HG03139 (cell line): Measurements from ENCODE around the gene TMCC1.
"Not testable (repeated sequence)": the region's sequence is repeated elsewhere in the genome, so short reads cannot be mapped to it uniquely, and the experiment has no call there.

Experiments used
- ATAC-seq: cut with Tn5 transposase; IDR thresholded peaks from one replicate; pipeline ENCODE4 v1.9.1; 2021; ENCODE audit not compliant: unreplicated experiment

The TMCC1 gene

GRCh38 chr3:129893581-129894070 is at the start of gene TMCC1:
TSS of gene TMCC1 (minus strand) at chr3:129893711.
- peak; percentile 77 for ATAC-seq

- no peak for ATAC-seq
Observed at GRCh38 chr3:129943020-129943419, 49.5 kb upstream of the TMCC1 start.

- ATAC-seq, result no peak
Observed at GRCh38 chr3:129942296-129942695, 48.8 kb upstream of the TMCC1 start.

GRCh38 chr3:129940086-129940485 is 46.6 kb upstream of the TMCC1 start:
- no peak for ATAC-seq

GRCh38 chr3:129938140-129938930 is 44.8 kb upstream of the TMCC1 start:
- no peak for ATAC-seq

- ATAC-seq, result no peak
Observed at GRCh38 chr3:129937717-129938116, 44.2 kb upstream of the TMCC1 start.

GRCh38 chr3:129936757-129937156 is 43.2 kb upstream of the TMCC1 start:
- no peak for ATAC-seq

- ATAC-seq, result no peak
Observed at GRCh38 chr3:129934234-129935123, 41.0 kb upstream of the TMCC1 start.

- no peak for ATAC-seq
Observed at GRCh38 chr3:129933471-129933870, 40.0 kb upstream of the TMCC1 start.

GRCh38 chr3:129929383-129929782 is 35.9 kb upstream of the TMCC1 start:
- no peak for ATAC-seq

GRCh38 chr3:129927072-129927471 is 33.6 kb upstream of the TMCC1 start:
- ATAC-seq, result no peak

- ATAC-seq, result no peak
Observed at GRCh38 chr3:129919806-129920205, 26.3 kb upstream of the TMCC1 start.

GRCh38 chr3:129919357-129919756 is 25.8 kb upstream of the TMCC1 start:
- ATAC-seq, result no peak

- ATAC-seq, result no peak
Observed at GRCh38 chr3:129918461-129918860, 24.9 kb upstream of the TMCC1 start.

- ATAC-seq, result no peak
Observed at GRCh38 chr3:129917423-129918007, 24.0 kb upstream of the TMCC1 start.

GRCh38 chr3:129913618-129914017 is 20.1 kb upstream of the TMCC1 start:
- no peak for ATAC-seq

- no peak for ATAC-seq
Observed at GRCh38 chr3:129911261-129911861, 17.9 kb upstream of the TMCC1 start.

- ATAC-seq, result not testable (repeated sequence)
Observed at GRCh38 chr3:129909235-129909634, 15.7 kb upstream of the TMCC1 start.

GRCh38 chr3:129908417-129908816 is 14.9 kb upstream of the TMCC1 start:
- no peak for ATAC-seq

- not testable (repeated sequence) for ATAC-seq
Observed at GRCh38 chr3:129901272-129901671, 7.8 kb upstream of the TMCC1 start.

- no peak for ATAC-seq
Observed at GRCh38 chr3:129897026-129897425, 3.5 kb upstream of the TMCC1 start.
